OCI-LY7 (cell line): ENCODE data around the gene QSER1.

Source experiments
- EZH2phosphoT487 ChIP-seq: fragments of 200-600 bp; sonication (generic); IDR thresholded peaks from 2 replicates; pipeline ENCODE4 v1.6.1; 2018; ENCODE audit warnings: low read depth, borderline replicate concordance, mild to moderate bottlenecking, mixed run types, antibody characterized with exemption, low read length, moderate library complexity, mixed read lengths
- TF ChIP-seq, protein P1 (sequence below): fragments of 200-600 bp; sonication (generic); conservative IDR thresholded peaks from 2 replicates; pipeline ENCODE4 v1.5.1; 2014; ENCODE audit warnings: mild to moderate bottlenecking, antibody characterized with exemption, low read length, moderate library complexity, mixed read lengths

GRCh38 chr11:32991898-32992297 is 99.3 kb downstream of the QSER1 start:
- TF ChIP-seq, protein P1, sequence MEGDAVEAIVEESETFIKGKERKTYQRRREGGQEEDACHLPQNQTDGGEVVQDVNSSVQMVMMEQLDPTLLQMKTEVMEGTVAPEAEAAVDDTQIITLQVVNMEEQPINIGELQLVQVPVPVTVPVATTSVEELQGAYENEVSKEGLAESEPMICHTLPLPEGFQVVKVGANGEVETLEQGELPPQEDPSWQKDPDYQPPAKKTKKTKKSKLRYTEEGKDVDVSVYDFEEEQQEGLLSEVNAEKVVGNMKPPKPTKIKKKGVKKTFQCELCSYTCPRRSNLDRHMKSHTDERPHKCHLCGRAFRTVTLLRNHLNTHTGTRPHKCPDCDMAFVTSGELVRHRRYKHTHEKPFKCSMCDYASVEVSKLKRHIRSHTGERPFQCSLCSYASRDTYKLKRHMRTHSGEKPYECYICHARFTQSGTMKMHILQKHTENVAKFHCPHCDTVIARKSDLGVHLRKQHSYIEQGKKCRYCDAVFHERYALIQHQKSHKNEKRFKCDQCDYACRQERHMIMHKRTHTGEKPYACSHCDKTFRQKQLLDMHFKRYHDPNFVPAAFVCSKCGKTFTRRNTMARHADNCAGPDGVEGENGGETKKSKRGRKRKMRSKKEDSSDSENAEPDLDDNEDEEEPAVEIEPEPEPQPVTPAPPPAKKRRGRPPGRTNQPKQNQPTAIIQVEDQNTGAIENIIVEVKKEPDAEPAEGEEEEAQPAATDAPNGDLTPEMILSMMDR, result no peak
- no peak for TF ChIP-seq EZH2phosphoT487
